T47D (cell line): ENCODE measurements around the gene IGLL5.
"Not testable (repeated sequence)": the region's sequence is repeated elsewhere in the genome, so short reads cannot be mapped to it uniquely, and the experiment has no call there.

Source experiments
- DNase-seq, 2 experiments: peaks; one replicate each; pipeline versions ENCODE4 v3.0.0 to v3.0.0-alpha.2; 2011 to 2012; ENCODE audit warnings: low read depth in 1 of 2, low spot score in 1 of 2
- JUND ChIP-seq: IDR thresholded peaks from 2 replicates; pipeline ENCODE4 v1.6.1; 2012; ENCODE audit warnings: low read depth
- in situ Hi-C: cut with HindIII; loops from 2 replicates; pipeline ENCODE4 v1.10.0; 2016; ENCODE audit warnings: low sequenced_read_pairs, low pct_unique_long_range_greater_than_20kb

The IGLL5 gene

GRCh38 chr22:22920104-22920654 lies 32.6 kb downstream of the IGLL5 start:
- DNase-seq: no peak
- in situ Hi-C loops: no loop called here
- TF ChIP-seq JUND: no peak

- in situ Hi-C loops: no loop called here
- TF ChIP-seq JUND: no peak
These were observed 33.4 kb downstream of the IGLL5 start for GRCh38 chr22:22920910-22921550.

GRCh38 chr22:22921575-22921974 lies 34.0 kb downstream of the IGLL5 start:
- DNase-seq: no peak
- in situ Hi-C loops: no loop called here
- no peak for TF ChIP-seq JUND

More at GRCh38 chr22:22920910-22921550, 33.4 kb downstream of the IGLL5 start:
- DNase-seq: no peak

- in situ Hi-C loops, DNase-seq: not testable (repeated sequence)
These were observed 34.7 kb downstream of the IGLL5 start for GRCh38 chr22:22922092-22922953.

- TF ChIP-seq JUND: no peak
- no peak for DNase-seq
- in situ Hi-C loops: no loop called here
These were observed 35.3 kb downstream of the IGLL5 start for GRCh38 chr22:22922954-22923319.

GRCh38 chr22:22923379-22923778 lies 35.8 kb downstream of the IGLL5 start:
- TF ChIP-seq JUND: no peak
- DNase-seq: no peak
- in situ Hi-C loops: no loop called here

GRCh38 chr22:22923930-22924329 lies 36.3 kb downstream of the IGLL5 start:
- in situ Hi-C loops: no loop called here
- no peak for TF ChIP-seq JUND
- DNase-seq: no peak

- TF ChIP-seq JUND: no peak
- no peak for DNase-seq
- in situ Hi-C loops: no loop called here
These were observed 36.9 kb downstream of the IGLL5 start for GRCh38 chr22:22924369-22925145.

GRCh38 chr22:22925146-22925804 lies 37.7 kb downstream of the IGLL5 start:
- no peak for DNase-seq
- in situ Hi-C loops: no loop called here
- no peak for TF ChIP-seq JUND

- in situ Hi-C loops: no loop called here
- TF ChIP-seq JUND: no peak
- DNase-seq: peak in 1 of 2 experiments; percentile 53
These were observed 38.3 kb downstream of the IGLL5 start for GRCh38 chr22:22925805-22926369.

- no peak for TF ChIP-seq JUND
- DNase-seq: no peak
- in situ Hi-C loops: no loop called here
These were observed 39.0 kb downstream of the IGLL5 start for GRCh38 chr22:22926370-22927195.
